Upper lobe of left lung (tissue), 6 donors: ENCODE data around the gene SDCBP2. TPM values are rescaled to one million over a fixed set of nuclear protein-coding genes. Genes with fewer than 3 reads are reported as not detected.
A peak's percentile ranks its signal among the peaks of the same experiment; 100 is the strongest.

Experiments used
- ATAC-seq, 2 donors: fragments of 200-7000 bp; cut with Tn5 transposase; one replicate each; pipeline ENCODE4 v1.9.1; 2022; ENCODE audit warnings: mild to moderate bottlenecking in 2 of 2, moderate library complexity in 2 of 2; ENCODE audit not compliant: low FRiP score in 2 of 2
- DNase-seq, 2 donors: peaks; one replicate each; pipeline ENCODE4 v3.0.0-alpha.2; 2019 to 2020
- H3K27ac ChIP-seq, 4 donors: fragments of 200-600 bp; sonication (generic); one replicate each; pipeline ENCODE4 v1.5.1; 2016 to 2019
- H3K27me3 ChIP-seq, 4 donors: fragments of 200-600 bp; sonication (generic); one replicate each; pipeline ENCODE4 v1.5.1; 2017 to 2019
- H3K36me3 ChIP-seq, 4 donors: fragments of 200-600 bp; sonication (generic); one replicate each; pipeline ENCODE4 v1.5.1; 2016 to 2019
- H3K4me1 ChIP-seq, 4 donors: fragments of 200-600 bp; sonication (generic); one replicate each; pipeline ENCODE4 v1.5.1; 2018 to 2019
- H3K4me3 ChIP-seq, 4 donors: fragments of 200-600 bp; sonication (generic); one replicate each; pipeline ENCODE4 v1.5.1; 2017 to 2019; ENCODE audit warnings: mild to moderate bottlenecking in 2 of 4, moderate library complexity in 1 of 4
- H3K9me3 ChIP-seq, 4 donors: fragments of 200-600 bp; sonication (generic); one replicate each; pipeline ENCODE4 v1.5.1; 2018 to 2019
- CTCF ChIP-seq, 6 experiments: fragments of 450-650 bp in 4 of 6; fragments of 200-600 bp in 2 of 6; sonication (generic) in 2 of 6; IDR thresholded peaks; one replicate each; pipeline ENCODE4 v1.5.1; 2016 to 2019; ENCODE audit warnings: antibody characterized with exemption in 6 of 6
- EP300 ChIP-seq, 4 donors: sonication (generic); formaldehyde crosslinking; IDR thresholded peaks; one replicate each; pipeline ENCODE4 v1.5.1; 2017; ENCODE audit warnings: antibody characterized with exemption in 4 of 4, control low read depth in 2 of 4
- POLR2A ChIP-seq, 4 donors: fragments of 450-650 bp; IDR thresholded peaks; one replicate each; pipeline ENCODE4 v1.5.1; 2016 to 2017; ENCODE audit warnings: antibody characterized with exemption in 4 of 4, mild to moderate bottlenecking in 2 of 4
- POLR2AphosphoS5 ChIP-seq, 2 donors: sonication (generic); formaldehyde crosslinking; IDR thresholded peaks; one replicate each; pipeline ENCODE4 v1.5.1; 2017; ENCODE audit warnings: antibody characterized with exemption in 2 of 2
- WGBS, 2 donors: methylation state at CpG; one replicate each; pipeline ENCODE4 v1.1.5; 2017 to 2018; 5-methylcytosine and 5-hydroxymethylcytosine counted together
- total RNA-seq, 6 donors: library from RNA; depleted of rRNA in 4 of 6; stranded (reverse); fragments of >200 nt in 4 of 6; gene quantifications; one replicate each; pipeline versions ENCODE4 v1.1.0 to v1.2.1, GENCODE V29; 2016 to 2021
- donor health status: DM: no; HTN: no; CAD: no; lungs with moderate emphysema.
- donor health status: DM: no; HTN: yes; CAD: no; lungs with severe emphysema.

Gene SDCBP2
- total RNA-seq, 6 donors from 2014 or later: 6.3 to 34.0 (median 15.9) TPM

- peak in 1 of 2 donors; percentile 40 for DNase-seq
- H3K4me3 ChIP-seq: no peak overlapping the region
- peak overlapping the region; percentile 60 to 75 (median 68) for H3K27ac ChIP-seq
- WGBS, 2 donors: 41 to 43% methylated on average over 7 of the region's 7 CpGs
- H3K4me1 ChIP-seq: peaks cover 77 to 85% (median 81%) of the 10 kb centered on the region in 4 donors
- peak in 1 of 2 donors; percentile 71 for ATAC-seq
- TF ChIP-seq POLR2AphosphoS5 (IDR thresholded peaks at IDR 0.05) (no peak), CTCF (IDR thresholded peaks at IDR 0.05) (no peak), POLR2A (IDR thresholded peaks at IDR 0.05) (no peak), EP300 (IDR thresholded peaks at IDR 0.05) (no peak)
- no peaks in the 10 kb centered on the region for H3K27me3 ChIP-seq
- H3K9me3 ChIP-seq: no peaks in the 10 kb centered on the region
- peaks cover 0 to 37% (median 2%) of the 10 kb centered on the region in 4 donors for H3K36me3 ChIP-seq
Measured at GRCh38 chr20:1376408-1377270, 47.7 kb upstream of the SDCBP2 start.

GRCh38 chr20:1376007-1376406 is 47.1 kb upstream of the SDCBP2 start:
- Histone ChIP-seq H3K4me3 (peak overlapping the region in 1 of 4 donors; percentile 4), H3K27me3 (no peaks in the 10 kb centered on the region), H3K4me1 (peaks cover 77 to 84% (median 83%) of the 10 kb centered on the region in 4 donors), H3K36me3 (peaks cover 0 to 43% (median 3%) of the 10 kb centered on the region in 4 donors), H3K27ac (peak overlapping the region; percentile 60 to 75 (median 68)), H3K9me3 (no peaks in the 10 kb centered on the region)
- TF ChIP-seq POLR2AphosphoS5 (IDR thresholded peaks at IDR 0.05) (no peak), POLR2A (IDR thresholded peaks at IDR 0.05) (no peak), CTCF (IDR thresholded peaks at IDR 0.05) (no peak), EP300 (IDR thresholded peaks at IDR 0.05) (no peak)
- 30 to 70% methylated on average over 1 of the region's 1 CpG for WGBS, 2 donors
- DNase-seq (peak in 1 of 2 donors; percentile 49), ATAC-seq (peak in 1 of 2 donors; percentile 47)

- peak in 1 of 4 donors; percentile 53 for TF ChIP-seq EP300 (IDR thresholded peaks at IDR 0.05)
- TF ChIP-seq POLR2AphosphoS5 (IDR thresholded peaks at IDR 0.05): peak in 1 of 2 donors; percentile 31
- TF ChIP-seq CTCF (IDR thresholded peaks at IDR 0.05): no peak
- TF ChIP-seq POLR2A (IDR thresholded peaks at IDR 0.05): no peak
- 42 to 47% methylated on average over 4 to 8 of the region's 8 CpGs for WGBS, 2 donors
- Histone ChIP-seq H3K27me3 (no peaks in the 10 kb centered on the region), H3K4me1 (peaks cover 79 to 87% (median 84%) of the 10 kb centered on the region in 4 donors), H3K9me3 (no peaks in the 10 kb centered on the region), H3K27ac (peak overlapping the region; percentile 60 to 75 (median 68)), H3K36me3 (peaks cover 0 to 48% (median 7%) of the 10 kb centered on the region in 4 donors), H3K4me3 (no peak overlapping the region)
- DNase-seq (no peak), ATAC-seq (peak in 1 of 2 donors; percentile 34)
Measured at GRCh38 chr20:1375515-1375914, 46.6 kb upstream of the SDCBP2 start.

- Histone ChIP-seq H3K9me3 (no peaks in the 10 kb centered on the region), H3K4me1 (peaks cover 73 to 83% (median 78%) of the 10 kb centered on the region in 4 donors), H3K27me3 (no peaks in the 10 kb centered on the region), H3K27ac (peak overlapping the region; percentile 60 to 75 (median 68)), H3K4me3 (no peak overlapping the region), H3K36me3 (peaks cover 0 to 61% (median 11%) of the 10 kb centered on the region in 4 donors)
- DNase-seq: no peak
- 45 to 52% methylated on average over 2 of the region's 2 CpGs for WGBS, 2 donors
- TF ChIP-seq POLR2AphosphoS5 (IDR thresholded peaks at IDR 0.05): no peak
- no peak for TF ChIP-seq EP300 (IDR thresholded peaks at IDR 0.05)
- TF ChIP-seq POLR2A (IDR thresholded peaks at IDR 0.05): no peak
- TF ChIP-seq CTCF (IDR thresholded peaks at IDR 0.05): peak in 1 of 6 experiments; percentile 12
- ATAC-seq: no peak
Measured at GRCh38 chr20:1374246-1374645, 45.3 kb upstream of the SDCBP2 start.
